Left renal pelvis (tissue), 4 donors: ENCODE data around the gene LTBP2. TPM values are rescaled to one million over a fixed set of nuclear protein-coding genes. Genes with fewer than 3 reads are reported as not detected.

ENCODE experiments used
- DNase-seq, 4 donors: peaks; one replicate each; pipeline ENCODE4 v3.0.0-alpha.2; 2013; ENCODE audit warnings: low read depth in 4 of 4, low spot score in 3 of 4
- polyA plus RNA-seq, 4 donors: library from polyadenylated mRNA; unstranded; fragments of 120-200 nt; gene quantifications; one replicate each; pipeline ENCODE4 v1.2.1, GENCODE V29; 2013; ENCODE audit not compliant: insufficient read length in 4 of 4

The LTBP2 gene
- polyA plus RNA-seq, 4 donors: 2.8 to 96.5 (median 7.9) TPM

DNA sequence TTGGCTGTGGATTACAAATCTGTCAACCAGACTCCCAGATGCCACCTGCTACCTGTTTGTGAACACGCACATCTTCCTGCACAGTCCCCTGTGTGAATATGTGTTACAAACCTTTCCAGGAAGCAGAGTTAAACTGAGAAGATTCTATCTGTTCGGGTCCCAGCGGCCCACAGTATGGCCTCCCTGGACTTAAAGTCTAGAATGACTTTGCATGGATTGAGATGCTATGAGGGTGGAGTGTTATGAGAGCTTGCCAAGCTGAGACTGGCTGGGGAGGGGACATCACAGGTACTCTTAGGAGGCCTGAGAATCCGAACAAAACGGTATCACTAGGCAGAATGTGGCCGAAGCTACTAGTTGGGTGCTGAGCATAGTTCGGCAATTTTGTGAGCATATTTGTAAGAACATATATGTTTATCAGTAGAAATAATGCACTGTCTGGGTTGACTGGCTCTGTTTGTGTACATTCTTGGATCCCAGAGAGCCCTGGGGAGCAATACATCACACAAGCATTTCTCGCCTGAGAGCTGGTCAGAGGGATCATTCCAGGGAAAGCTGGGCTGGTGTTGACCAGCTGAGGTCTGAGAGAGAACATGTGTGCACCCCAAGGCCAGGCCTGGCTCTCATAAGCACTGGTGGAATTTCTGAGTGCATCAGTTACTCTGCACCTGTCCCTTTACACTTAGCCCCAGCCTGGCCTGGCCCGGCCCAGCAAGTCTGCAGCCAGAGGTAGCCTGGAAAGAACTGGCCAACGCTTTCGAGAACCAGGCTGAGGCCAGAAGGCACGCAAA, 29.8 kb upstream of the LTBP2 start:
- no peak for DNase-seq

DNA sequence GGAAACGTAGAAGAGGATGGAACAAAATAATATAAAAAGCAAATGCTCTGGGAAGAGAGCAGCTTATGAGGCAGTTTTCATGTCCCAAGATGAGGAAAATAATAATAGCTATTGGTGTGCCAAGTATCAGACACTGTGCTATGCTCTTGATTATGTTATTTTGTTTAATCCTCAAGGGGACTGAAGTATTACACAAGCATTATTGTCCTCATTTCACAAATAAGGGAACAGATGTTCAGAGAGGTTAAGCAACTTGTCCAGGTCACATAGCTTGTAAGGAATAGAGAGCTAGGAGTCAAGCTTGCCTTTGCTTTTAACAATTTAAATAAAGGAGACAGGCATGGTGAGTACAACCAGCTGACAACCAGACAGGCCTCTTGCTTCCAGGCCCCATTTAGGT, 26.9 kb upstream of the LTBP2 start:
- DNase-seq: no peak

DNA sequence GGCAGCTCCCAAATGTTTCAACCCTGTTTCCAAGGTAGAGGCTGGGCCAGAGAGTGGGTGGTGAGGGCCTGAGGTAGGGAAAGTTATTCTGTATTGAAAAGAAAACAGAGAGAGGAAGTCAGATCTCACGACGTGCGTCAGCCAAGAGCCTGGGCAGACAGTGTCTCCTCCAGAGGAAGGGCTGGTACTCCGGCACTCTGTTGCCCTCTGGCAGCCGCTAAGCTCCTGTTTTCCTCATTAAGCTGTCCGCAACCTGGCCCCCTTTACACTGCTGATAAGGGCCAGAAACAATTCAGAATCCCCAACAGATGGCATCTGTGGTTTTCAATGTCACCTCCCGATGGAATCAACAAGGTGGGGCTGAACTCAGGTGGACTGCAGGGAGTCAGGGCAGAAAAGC, 26.0 kb upstream of the LTBP2 start:
- DNase-seq: no peak

DNA sequence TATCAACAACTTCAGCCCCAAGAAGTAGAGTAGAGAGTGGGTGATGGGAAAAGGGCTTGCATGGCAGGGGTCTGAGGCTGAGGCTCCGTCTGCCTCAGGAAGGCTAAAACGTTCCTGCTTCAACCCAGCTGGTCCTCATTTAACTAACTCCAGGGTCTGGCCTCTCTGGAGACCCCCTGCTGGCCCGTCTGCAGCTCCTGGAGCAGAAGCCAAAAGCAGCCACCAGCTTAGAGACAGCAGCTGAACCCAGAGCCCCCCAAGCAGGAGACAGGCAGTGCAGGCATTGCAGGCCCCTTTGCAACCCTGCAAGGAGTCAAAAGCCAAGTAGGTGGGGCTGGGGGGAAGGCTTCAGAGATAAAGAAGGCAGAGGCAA, 25.1 kb upstream of the LTBP2 start:
- DNase-seq: no peak

DNA sequence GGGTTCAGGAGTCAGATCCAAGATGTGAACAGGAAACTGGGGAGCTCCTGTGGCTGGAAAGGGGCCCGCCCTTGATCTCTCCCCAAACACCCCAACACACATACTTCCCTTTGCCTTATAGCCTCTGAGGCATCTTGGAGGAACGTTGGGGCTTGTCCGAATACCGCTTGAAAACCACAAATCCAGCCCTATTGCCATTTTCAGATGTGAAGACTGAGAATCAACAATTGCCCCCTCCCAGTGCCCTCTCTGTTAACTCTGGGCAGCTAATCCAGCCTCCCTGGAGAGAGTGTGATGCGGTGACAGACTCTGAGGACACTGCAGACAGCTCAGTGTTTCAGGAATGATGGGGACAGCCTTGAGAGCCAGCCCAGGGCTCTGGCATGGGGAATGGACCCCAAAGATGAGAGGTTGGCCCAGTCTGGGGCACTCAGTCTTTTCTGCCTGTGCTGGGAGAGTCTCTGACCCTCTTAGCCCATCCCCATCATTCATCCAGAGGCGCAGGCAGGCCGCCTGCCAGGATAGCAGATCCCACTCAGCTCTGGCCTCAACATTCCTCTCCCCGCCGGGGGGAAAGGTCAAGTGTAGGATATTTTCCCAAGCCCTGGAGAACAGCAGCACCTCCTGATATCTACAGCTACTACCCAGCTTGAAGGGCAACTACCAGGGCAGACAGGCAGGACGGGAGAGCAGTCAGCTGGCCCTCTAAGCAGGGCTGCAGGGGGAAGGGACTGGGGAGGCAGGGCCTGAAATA, 24.6 kb upstream of the LTBP2 start:
- DNase-seq: no peak

DNA sequence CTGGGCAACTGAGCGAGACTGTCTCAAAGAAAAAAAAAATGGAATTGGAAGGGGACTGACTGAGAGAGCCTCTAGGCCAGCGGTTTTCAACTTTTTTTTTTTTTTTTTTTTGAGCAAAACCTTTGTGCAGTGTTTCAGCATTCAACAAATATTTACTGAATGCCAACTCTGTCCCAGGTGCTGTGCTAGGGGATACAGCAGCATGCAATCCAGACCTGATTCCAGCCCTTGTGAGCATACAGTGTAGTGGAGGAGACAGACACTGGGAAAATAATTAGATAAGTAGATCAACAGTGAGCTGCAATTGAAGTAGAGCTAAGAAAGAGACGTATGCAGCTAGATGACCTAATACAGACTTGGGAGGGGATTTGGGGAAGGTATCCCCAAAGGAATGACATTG, 23.8 kb upstream of the LTBP2 start:
- DNase-seq: no peak

DNA sequence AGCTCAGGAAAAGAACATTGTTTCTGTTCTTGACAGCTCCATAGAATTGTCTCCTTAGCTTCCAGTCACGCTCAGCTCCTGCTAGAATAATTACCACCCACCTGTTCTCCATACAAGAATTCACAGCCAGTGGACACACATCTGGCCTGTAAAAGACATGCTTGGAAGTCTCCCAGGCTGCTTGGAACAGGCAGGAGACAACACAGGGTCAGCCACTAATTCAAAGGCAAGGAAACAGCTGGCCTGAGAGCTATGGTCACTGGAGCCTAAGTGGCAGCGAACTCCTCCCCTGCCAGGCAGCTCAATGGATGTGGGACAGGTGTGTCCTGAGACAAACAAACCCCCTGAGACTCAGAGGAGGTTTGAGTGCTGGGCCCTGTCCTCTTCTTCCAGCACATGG, 22.9 kb upstream of the LTBP2 start:
- DNase-seq: no peak

DNA sequence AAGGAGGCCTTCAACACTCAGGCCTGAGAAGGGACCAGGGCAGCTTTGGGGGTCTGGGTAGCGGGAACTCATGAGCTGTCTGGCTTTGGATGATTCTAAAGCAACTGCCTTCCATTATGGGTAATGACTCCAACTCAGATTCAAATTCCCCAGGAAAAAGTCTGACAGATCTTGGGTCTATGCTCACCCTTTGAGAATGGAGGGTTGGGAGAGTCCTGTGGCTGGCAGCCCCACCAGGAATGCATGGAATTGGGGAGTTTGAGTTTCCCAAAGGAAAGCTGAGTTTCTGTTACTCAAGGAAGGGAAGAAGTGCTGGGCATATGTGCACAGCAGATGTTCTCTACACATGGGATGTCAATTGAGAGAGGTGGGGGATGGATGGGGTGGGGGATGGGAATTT, 22.4 kb upstream of the LTBP2 start:
- no peak for DNase-seq

DNA sequence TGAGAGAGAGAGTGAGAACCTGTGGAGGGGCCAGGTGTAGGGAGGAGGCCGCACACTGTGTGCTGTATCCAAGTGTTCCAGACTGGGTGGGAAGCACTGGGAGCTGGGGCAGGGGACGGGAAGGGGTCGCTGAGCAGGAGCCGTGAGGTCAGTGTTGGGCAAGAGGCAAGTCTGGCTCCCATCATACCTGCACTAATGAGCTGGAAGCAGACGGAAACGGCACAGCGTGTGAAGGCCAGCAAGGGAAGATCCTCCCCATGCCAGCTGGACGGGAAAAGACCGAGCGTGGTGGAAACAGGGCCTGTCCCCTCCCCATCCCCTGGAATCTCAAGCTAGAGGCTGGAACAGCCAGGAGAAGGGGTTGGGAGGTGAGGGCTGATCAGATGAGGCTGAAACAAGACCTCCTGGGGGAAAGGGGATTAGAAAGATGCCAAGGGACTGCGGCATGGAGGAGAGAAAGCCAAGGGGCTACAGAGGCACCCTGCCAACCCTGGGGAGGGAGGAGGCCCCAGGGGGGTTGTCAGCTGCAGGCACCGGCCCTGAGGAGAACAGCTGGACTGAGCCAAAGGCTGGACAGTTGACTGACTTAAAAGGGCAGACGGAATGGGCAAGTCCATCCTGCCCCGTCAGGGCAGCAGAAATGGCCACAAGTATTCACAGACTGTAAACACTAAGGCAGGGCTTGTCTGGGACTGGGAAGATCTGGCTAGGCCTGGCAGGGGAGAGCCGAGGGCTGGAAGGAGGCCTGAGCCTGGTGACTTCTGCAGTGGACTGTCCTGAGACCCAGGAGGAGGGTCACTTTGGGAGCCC, 19.0 kb upstream of the LTBP2 start:
- no peak for DNase-seq

DNA sequence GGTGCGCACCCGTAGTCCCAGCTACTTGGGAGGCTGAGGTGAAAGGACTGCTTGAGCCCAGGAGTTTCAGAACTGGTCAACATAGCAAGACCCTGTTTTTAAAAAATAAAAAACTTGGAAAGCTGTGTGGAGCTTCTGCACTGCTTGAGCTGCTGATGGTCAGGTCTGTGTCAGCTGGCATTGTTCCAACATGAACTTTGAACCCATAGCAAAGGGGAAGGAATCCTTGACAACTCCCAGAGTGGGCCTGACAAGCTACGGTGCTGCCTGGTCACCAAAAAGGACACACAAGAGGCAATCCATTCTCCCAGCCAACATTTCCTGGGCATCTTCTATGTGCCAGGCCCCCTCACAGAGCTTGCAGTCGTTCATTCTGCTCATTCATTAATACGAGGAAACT, 16.4 kb upstream of the LTBP2 start:
- no peak for DNase-seq

DNA sequence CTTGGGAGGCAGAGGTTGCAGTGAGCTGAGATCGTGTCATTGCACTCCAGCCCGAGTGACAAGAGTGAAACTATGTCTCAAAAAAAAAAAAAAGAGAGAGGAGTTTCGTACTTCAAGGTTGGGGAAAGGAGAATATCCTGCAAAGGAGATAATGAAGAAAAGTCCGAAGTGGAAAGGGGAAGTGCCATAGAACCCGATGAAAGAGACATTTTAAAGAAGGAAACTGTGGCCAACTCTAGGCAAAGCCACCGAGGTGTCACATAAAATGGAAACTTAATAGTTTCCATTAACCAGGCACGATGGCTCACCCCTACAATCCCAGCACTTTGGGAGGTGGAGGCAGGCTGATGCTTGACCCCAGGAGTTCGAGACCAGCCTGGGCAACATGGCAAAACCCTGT, 15.0 kb upstream of the LTBP2 start:
- no peak for DNase-seq

DNA sequence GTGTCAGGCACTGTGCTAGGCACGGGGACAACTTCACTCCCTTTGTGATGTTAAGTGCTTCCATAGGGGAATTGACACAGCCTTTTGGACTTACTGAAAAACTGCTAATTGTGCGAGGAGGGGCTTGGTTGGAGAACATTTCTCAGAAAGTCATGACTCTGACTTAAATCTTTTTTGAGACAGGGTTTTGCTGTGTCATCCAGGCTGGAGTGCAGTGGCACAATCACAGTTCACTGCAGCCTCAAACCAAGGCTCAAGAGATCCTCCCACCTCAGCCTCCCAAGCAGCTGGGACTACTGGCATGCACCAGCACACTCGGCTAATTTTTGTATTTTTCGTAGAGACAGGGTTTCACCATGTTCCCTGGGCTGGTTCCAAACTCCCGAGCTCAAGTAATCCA, 10.2 kb upstream of the LTBP2 start:
- DNase-seq: no peak

DNA sequence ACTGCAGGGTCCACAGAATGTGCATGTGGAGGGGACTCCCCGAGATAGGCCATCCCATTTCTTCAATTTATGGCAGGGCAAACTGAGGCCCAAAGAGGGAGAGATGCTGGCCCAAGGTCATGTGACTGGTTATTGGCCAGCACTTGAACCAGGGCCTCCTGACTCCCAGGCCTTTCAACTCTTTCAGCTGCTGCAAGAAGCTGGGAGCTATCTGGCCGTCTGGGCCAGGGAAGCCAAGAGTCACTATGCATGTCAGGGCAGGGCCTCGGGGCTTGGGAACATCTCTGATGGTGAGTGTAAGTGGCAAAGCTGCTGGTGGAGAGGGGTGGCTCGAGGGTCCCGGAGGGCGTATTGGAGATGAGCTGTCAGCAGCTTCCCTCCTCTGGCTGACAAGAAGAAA, 9.5 kb upstream of the LTBP2 start:
- no peak for DNase-seq

DNA sequence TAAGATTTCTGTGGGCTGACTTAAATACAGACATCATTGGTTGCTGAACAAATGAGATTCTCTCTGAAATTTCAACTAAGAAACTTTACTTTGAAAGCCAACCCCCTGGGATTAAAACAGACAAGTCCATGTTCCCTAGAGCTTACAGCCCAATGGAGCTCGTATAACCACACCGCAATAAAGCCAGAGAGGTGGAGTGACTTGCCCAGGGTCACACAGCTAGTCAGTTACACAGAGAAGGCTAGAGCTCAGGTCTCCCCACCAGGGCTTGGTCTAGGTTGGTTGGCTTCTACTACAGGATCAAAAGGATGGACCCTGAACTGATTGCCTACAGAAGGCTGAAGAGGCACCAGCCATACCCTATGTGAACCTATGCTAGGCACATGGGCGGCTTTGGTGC, 8.9 kb upstream of the LTBP2 start:
- DNase-seq: no peak

DNA sequence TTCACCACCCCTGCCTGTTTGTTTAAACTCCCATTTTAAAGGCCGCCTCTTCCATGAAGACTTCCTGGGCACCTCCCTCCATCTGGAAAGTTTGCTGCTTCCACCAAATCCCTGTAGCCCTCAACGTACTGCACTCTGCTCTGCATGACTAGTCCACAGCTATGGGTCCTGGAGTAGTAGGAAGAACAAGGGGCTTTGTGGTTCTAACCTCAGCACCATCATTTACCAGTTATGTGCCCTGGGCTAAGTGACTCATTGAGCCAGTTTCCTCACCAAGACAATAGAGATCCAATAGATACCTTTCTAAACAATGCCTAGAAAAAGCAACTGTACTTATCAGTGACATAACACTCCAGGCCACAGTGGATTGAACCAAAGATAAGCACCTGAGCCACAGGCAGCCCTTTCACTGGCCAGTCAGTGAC, 8.5 kb upstream of the LTBP2 start:
- DNase-seq: no peak

DNA sequence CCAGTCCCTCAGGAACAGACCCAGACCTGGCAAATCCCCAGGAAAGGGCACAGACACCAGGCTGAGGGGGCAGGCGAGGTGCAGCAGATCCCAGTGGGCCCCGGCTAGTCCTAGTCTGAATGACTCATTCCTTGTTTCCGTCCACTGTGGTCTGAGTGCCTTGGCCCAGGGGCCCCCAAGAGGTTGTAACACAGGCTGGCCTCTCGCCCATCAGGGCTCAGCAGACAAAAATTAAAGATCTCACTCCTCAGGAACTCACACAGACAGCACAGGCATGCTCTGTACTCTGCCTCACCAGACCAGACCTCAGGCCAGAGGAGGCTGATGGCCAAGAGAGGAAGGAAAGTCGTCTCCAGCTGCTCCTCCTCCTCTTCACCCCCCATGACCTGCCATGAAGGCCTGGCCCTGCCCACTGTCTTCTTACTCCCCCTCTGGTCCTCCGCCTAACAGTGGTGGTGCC, 7.7 kb upstream of the LTBP2 start:
- DNase-seq: no peak

DNA sequence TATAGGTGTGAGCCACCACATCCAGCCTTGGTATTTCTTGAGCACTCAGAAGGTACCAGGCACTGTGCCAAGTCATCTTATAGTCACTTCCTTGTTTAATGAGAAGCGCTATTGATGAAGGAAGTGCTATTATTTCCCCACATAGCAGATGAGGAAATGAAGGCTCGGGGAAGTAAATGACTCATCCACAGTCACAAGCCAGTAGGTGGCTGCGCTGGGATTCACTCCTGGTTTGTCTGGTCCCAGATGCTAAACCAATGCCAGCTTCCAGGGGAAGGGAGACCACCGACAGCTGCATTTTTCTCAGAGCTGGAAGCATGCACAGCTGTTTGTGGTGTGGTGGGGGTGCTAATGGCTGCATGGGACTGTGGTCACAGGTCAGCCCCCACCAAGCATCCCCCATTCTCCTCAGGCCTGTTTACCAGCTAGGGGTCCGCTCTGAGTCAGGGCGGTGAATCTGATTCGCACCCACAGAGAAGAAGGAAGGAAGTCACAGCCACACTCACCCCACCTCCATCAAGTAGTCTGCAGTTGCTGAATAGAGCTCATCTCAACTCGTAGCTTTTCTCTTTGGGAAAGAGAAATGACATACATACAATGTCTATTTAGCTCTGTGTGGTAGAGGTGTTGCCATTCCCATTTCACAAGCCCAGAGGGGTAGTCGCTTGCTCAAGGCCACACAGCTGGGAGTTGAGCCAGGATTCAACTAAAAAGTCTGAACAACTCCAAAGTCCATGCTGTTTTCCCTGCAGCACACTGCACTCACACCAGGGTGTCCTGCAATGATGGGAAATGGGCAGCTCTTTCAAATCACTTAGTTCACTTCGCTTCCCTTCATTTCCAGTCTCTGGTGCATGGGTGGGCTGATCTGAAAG, 6.3 kb upstream of the LTBP2 start:
- no peak for DNase-seq

DNA sequence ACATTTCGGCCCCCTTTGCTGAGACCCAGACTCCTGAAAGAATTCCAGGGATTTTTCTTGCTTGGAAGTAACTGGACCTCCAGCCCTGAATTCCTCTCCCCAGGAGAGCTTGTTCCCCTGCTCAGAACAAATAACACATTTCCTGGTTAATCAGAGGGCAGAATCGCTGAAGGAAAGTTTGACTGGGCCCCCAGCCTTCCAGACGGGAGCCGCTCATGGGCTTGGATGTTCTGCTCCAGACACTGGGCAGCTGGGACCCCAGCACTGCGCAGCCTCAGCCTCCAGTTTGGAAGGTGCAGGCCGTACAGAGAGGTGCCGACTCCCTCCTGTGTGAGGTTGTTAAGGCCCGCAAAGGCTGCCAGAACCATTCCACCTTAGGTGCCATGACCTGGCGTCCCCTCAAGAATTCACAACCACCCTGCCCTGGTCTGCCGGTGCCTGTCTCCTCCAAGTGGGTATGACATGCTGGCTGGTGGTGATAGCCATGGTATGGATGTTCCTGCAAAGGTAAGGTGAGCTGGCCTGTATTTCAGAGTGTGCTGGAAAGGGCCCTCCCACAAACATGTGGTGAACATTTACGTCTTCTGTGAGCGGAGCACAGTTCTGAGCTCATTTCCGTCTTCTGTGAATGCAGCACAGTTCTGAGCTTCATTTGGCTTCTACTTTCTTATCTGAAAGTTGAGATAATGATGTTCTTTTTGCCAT, 5.1 kb upstream of the LTBP2 start:
- DNase-seq: no peak

DNA sequence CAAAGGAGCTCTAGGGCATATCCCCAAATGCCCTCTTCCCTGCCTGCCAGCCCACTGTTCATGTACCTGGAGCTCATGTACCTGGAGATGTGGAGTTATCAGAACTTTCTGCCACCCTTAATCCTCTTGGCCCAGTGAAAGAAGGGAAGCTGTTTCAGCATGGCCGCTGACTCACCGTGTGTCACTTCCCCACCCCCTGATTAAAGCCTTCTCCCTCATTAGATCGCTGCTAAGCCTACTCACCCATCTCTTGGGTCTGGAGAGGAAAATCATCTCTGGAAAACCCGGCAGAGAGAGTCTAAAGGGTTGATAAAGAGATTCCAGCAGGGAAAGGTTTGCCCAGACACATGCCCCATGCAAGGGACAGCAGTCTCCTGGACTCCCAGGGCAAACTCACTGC, 4.5 kb upstream of the LTBP2 start:
- no peak for DNase-seq

DNA sequence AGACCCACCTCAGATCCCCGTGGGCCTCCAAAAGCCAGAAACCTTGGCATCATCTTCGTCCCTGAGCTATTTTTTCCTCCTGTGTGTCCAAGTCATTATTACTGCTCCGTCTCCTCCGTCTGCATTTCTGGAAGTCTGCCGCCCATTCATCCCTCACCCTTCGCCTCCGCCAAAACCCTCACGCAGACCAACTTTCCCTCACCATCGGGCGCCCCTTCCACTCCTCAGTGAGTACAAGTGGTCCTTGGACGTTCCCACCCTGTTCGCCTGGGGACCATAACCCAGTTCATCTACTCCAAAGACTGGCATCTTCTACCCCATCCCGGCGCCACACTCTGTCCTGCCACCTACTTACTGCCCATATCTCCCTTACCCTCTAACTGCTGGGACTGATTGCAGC, 3.7 kb upstream of the LTBP2 start:
- DNase-seq: no peak
